H9 (cell line): ENCODE results near the gene JPH2. TPM values are rescaled to one million over a fixed set of nuclear protein-coding genes. Genes with fewer than 3 reads are reported as not detected.

Experiments
- DNase-seq: peaks from one replicate; pipeline ENCODE4 v3.0.0-alpha.2; 2017
- H2AFZ ChIP-seq: one replicate; pipeline ENCODE4 v1.6.1; 2013; ENCODE audit warnings: mild to moderate bottlenecking, low read length, control low read depth, moderate library complexity
- H2AK5ac ChIP-seq: 2 replicates; pipeline ENCODE4 v1.6.1; 2013; ENCODE audit warnings: low read length, control low read depth, mixed read lengths; ENCODE audit not compliant: insufficient read length
- H2BK120ac ChIP-seq: one replicate; pipeline ENCODE4 v1.6.1; 2013; ENCODE audit warnings: low read depth, mild to moderate bottlenecking, low read length, control low read depth, inconsistent platforms; ENCODE audit not compliant: poor library complexity, severe bottlenecking
- H2BK12ac ChIP-seq: 2 replicates; pipeline ENCODE4 v1.6.1; 2013; ENCODE audit warnings: low read length, control low read depth, mixed read lengths, low read depth; ENCODE audit not compliant: insufficient read length
- H2BK15ac ChIP-seq: 2 replicates; pipeline ENCODE4 v1.6.1; 2013; ENCODE audit warnings: low read depth, low read length, control low read depth
- H2BK20ac ChIP-seq: one replicate; pipeline ENCODE4 v1.6.1; 2013; ENCODE audit warnings: low read depth, mild to moderate bottlenecking, low read length, control low read depth, inconsistent platforms; ENCODE audit not compliant: poor library complexity, severe bottlenecking
- H2BK5ac ChIP-seq: 2 replicates; pipeline ENCODE4 v1.6.1; 2013; ENCODE audit warnings: low read length, control low read depth, mixed read lengths; ENCODE audit not compliant: insufficient read length
- H3K14ac ChIP-seq: 2 replicates; pipeline ENCODE4 v1.6.1; 2013; ENCODE audit warnings: low read length, control low read depth; ENCODE audit not compliant: insufficient read depth
- H3K18ac ChIP-seq: 2 replicates; pipeline ENCODE4 v1.6.1; 2013; ENCODE audit warnings: low read depth, mild to moderate bottlenecking, mixed read lengths, low read length, control low read depth; ENCODE audit not compliant: insufficient read length
- H3K23ac ChIP-seq: 2 replicates; pipeline ENCODE4 v1.6.1; 2013; ENCODE audit warnings: low read length, control low read depth, mixed read lengths, low read depth; ENCODE audit not compliant: insufficient read length
- H3K23me2 ChIP-seq: 2 replicates; pipeline ENCODE4 v1.6.1; 2013; ENCODE audit warnings: low read depth, mild to moderate bottlenecking, mixed read lengths, low read length, control low read depth; ENCODE audit not compliant: insufficient read length, poor library complexity, severe bottlenecking
- H3K27ac ChIP-seq: 2 replicates; pipeline ENCODE4 v1.5.1; 2013; ENCODE audit warnings: low read length, control low read depth, mixed read lengths, low read depth; ENCODE audit not compliant: insufficient read length
- H3K27me3 ChIP-seq: 2 replicates; pipeline ENCODE4 v1.6.1; 2013; ENCODE audit warnings: low read length, control low read depth, inconsistent platforms; ENCODE audit not compliant: insufficient read depth
- H3K4ac ChIP-seq: 2 replicates; pipeline ENCODE4 v1.6.1; 2013; ENCODE audit warnings: low read depth, mild to moderate bottlenecking, control low read depth, inconsistent platforms, low read length, moderate library complexity
- H3K4me1 ChIP-seq: 2 replicates; pipeline ENCODE4 v1.6.1; 2013; ENCODE audit warnings: low read length, control low read depth, inconsistent platforms; ENCODE audit not compliant: insufficient read depth
- H3K4me2 ChIP-seq: 2 replicates; pipeline ENCODE4 v1.6.1; 2013; ENCODE audit warnings: low read length, control low read depth, mixed read lengths; ENCODE audit not compliant: insufficient read length, insufficient read depth
- H3K56ac ChIP-seq: 2 replicates; pipeline ENCODE4 v1.6.1; 2013; ENCODE audit warnings: low read depth, mild to moderate bottlenecking, mixed read lengths, low read length, control low read depth; ENCODE audit not compliant: insufficient read length
- H3K79me1 ChIP-seq: 2 replicates; pipeline ENCODE4 v1.6.1; 2013; ENCODE audit warnings: low read depth, mild to moderate bottlenecking, moderate library complexity, low read length, control low read depth, inconsistent platforms; ENCODE audit not compliant: insufficient read depth, poor library complexity, severe bottlenecking
- H3K79me2 ChIP-seq: 2 replicates; pipeline ENCODE4 v1.6.1; 2013; ENCODE audit warnings: low read length, control low read depth, inconsistent platforms; ENCODE audit not compliant: insufficient read depth
- H3K9ac ChIP-seq: 2 replicates; pipeline ENCODE4 v1.6.1; 2013; ENCODE audit warnings: low read length, control low read depth, mixed read lengths; ENCODE audit not compliant: insufficient read length; ENCODE audit errors: extremely low read depth
- H3K9me3 ChIP-seq: one replicate; pipeline ENCODE4 v1.6.1; 2013; ENCODE audit warnings: low read depth, low read length, inconsistent platforms; ENCODE audit not compliant: control insufficient read depth
- H3T11ph ChIP-seq: one replicate; pipeline ENCODE4 v1.6.1; 2013; ENCODE audit warnings: mild to moderate bottlenecking, low read length, control low read depth, inconsistent platforms
- H4K20me1 ChIP-seq: one replicate; pipeline ENCODE4 v1.6.1; 2013; ENCODE audit not compliant: control insufficient read depth, insufficient read length, insufficient read depth
- H4K5ac ChIP-seq: 2 replicates; pipeline ENCODE4 v1.6.1; 2013; ENCODE audit warnings: low read depth, mild to moderate bottlenecking, mixed read lengths, low read length, control low read depth; ENCODE audit not compliant: insufficient read length
- H4K8ac ChIP-seq: replicated peaks from 2 replicates; pipeline ENCODE4 v1.6.1; 2013; ENCODE audit warnings: low read length, control low read depth, mixed read lengths, low read depth; ENCODE audit not compliant: insufficient read length
- H4K91ac ChIP-seq: 2 replicates; pipeline ENCODE4 v1.6.1; 2013; ENCODE audit warnings: low read depth, mild to moderate bottlenecking, moderate library complexity, mixed read lengths, low read length, control low read depth; ENCODE audit not compliant: insufficient read length
- H3K27ac Mint-ChIP-seq, 3 experiments: 2 replicates in 2 of 3; 3 replicates in 1 of 3; pipeline ENCODE4 v1.8.0; 2020 to 2021; ENCODE audit warnings: mixed read lengths in 3 of 3, mild to moderate bottlenecking in 1 of 3, moderate library complexity in 1 of 3
- H3K27me3 Mint-ChIP-seq: 2 replicates; pipeline ENCODE4 v1.8.0; 2021; ENCODE audit warnings: low read depth, mild to moderate bottlenecking, moderate library complexity, mixed read lengths
- H3K36me3 Mint-ChIP-seq, 3 experiments: 2 replicates in 2 of 3; 3 replicates in 1 of 3; pipeline ENCODE4 v1.8.0; 2020 to 2021; ENCODE audit warnings: low read depth in 3 of 3, mixed read lengths in 3 of 3; ENCODE audit not compliant: insufficient read depth in 1 of 3
- H3K4me1 Mint-ChIP-seq, 2 experiments: 2 replicates each; pipeline ENCODE4 v1.8.0; 2020; ENCODE audit warnings: mixed read lengths in 2 of 2
- H3K4me3 Mint-ChIP-seq, 2 experiments: 2 replicates in 1 of 2; 3 replicates in 1 of 2; pipeline ENCODE4 v1.8.0; 2020 to 2021; ENCODE audit warnings: mild to moderate bottlenecking in 2 of 2, mixed read lengths in 2 of 2, moderate library complexity in 1 of 2
- H3K9me3 Mint-ChIP-seq, 2 experiments: 2 replicates in 1 of 2; 3 replicates in 1 of 2; pipeline ENCODE4 v1.8.0; 2020; ENCODE audit warnings: mild to moderate bottlenecking in 2 of 2, mixed read lengths in 2 of 2, moderate library complexity in 1 of 2
- CTCF ChIP-seq: fragments of 200-600 bp; sonication (generic); conservative IDR thresholded peaks from 3 replicates; pipeline ENCODE4 v1.8.0; 2021; ENCODE audit warnings: antibody characterized with exemption, mild to moderate bottlenecking
- WGBS: extraction: QIAGEN DNeasy Blood & Tissue Kit; methylation state at CpG from one replicate; pipeline ENCODE4 v1.1.7; 2013; ENCODE audit warnings: missing lambda C conversion rate, low lambda C conversion rate, mixed read lengths; ENCODE audit not compliant: insufficient read length; ENCODE audit errors: extremely low coverage; 5-methylcytosine and 5-hydroxymethylcytosine counted together
- total RNA-seq: library from RNA; stranded (reverse); gene quantifications from 2 replicates; pipeline ENCODE4 v1.2.1, GENCODE V29; 2021

JPH2 gene
- total RNA-seq, 1 experiment from 2014 or later = 0.31 TPM

GRCh38 chr20:44188752-44189151 is 1.8 kb upstream of the JPH2 start:
- no peak overlapping the region for H3K4me2 ChIP-seq
- no CpG with 5 or more reads among the region's 6 CpGs for WGBS
- no peak overlapping the region for H2BK120ac ChIP-seq

More at GRCh38 chr20:44188752-44189151, 1.8 kb upstream of the JPH2 start:
- Histone ChIP-seq H3K27ac (no peak overlapping the region), H3K79me1 (no peaks in the 10 kb centered on the region), H3K9ac (no peak overlapping the region), H3K4me1 (no peaks in the 10 kb centered on the region), H2BK15ac (no peak overlapping the region), H2AFZ (no peak overlapping the region), H3K9me3 (no peaks in the 10 kb centered on the region), H3K27me3 (no peaks in the 10 kb centered on the region), H4K20me1 (no peaks in the 10 kb centered on the region), H3K4ac (no peak overlapping the region), H2BK12ac (no peak overlapping the region), H2AK5ac (no peak overlapping the region), H3K56ac (no peak overlapping the region), H3K79me2 (no peaks in the 10 kb centered on the region), H3K23me2 (peaks cover 8% of the 10 kb centered on the region), H3K14ac (no peak overlapping the region), H4K91ac (no peak overlapping the region), H3T11ph (no peak overlapping the region), H4K8ac (no peak overlapping the region), H4K5ac (no peak overlapping the region), H3K23ac (no peak overlapping the region), H2BK5ac (no peak overlapping the region), H2BK20ac (no peak overlapping the region), H3K18ac (no peak overlapping the region)
- no peak for DNase-seq
- Mint-ChIP-seq H3K27ac (no peak overlapping the region), H3K9me3 (no peaks in the 10 kb centered on the region), H3K4me1 (peaks cover 8 to 15% of the 10 kb centered on the region in 2 experiments), H3K4me3 (no peak overlapping the region), H3K36me3 (no peaks in the 10 kb centered on the region), H3K27me3 (peaks cover 16% of the 10 kb centered on the region)
- TF ChIP-seq CTCF = no peak
